Measurements from ENCODE around the gene NAT8.
"Not testable (repeated sequence)": the region's sequence is repeated elsewhere in the genome, so short reads cannot be mapped to it uniquely, and the experiment has no call there.

Gene NAT8

GRCh38 chr2:73642338-73643018 lies at the start of gene NAT8:
NAT8 (minus strand) TSS chr2:73642422; CDS start chr2:73641628, 794 bp downstream.
- DNase-seq: no peak

GRCh38 chr2:73690372-73691088 lies 48.3 kb upstream of the NAT8 start:
- DNase-seq: not testable (repeated sequence)

GRCh38 chr2:73688494-73688893 lies 46.3 kb upstream of the NAT8 start:
- not testable (repeated sequence) for DNase-seq

GRCh38 chr2:73685764-73686438 lies 43.7 kb upstream of the NAT8 start:
- DNase-seq: no peak

GRCh38 chr2:73684905-73685304 lies 42.7 kb upstream of the NAT8 start:
- not testable (repeated sequence) for DNase-seq

GRCh38 chr2:73684325-73684724 lies 42.1 kb upstream of the NAT8 start:
- DNase-seq: not testable (repeated sequence)

GRCh38 chr2:73679951-73680571 lies 37.8 kb upstream of the NAT8 start:
- DNase-seq: not testable (repeated sequence)

GRCh38 chr2:73679237-73679636 lies 37.0 kb upstream of the NAT8 start:
- not testable (repeated sequence) for DNase-seq

- not testable (repeated sequence) for DNase-seq
Observed at GRCh38 chr2:73678008-73678407, 35.8 kb upstream of the NAT8 start.

GRCh38 chr2:73676211-73676610 lies 34.0 kb upstream of the NAT8 start:
- DNase-seq: not testable (repeated sequence)

GRCh38 chr2:73674696-73675157 lies 32.5 kb upstream of the NAT8 start:
- not testable (repeated sequence) for DNase-seq

- not testable (repeated sequence) for DNase-seq
Observed at GRCh38 chr2:73669976-73670375, 27.8 kb upstream of the NAT8 start.

GRCh38 chr2:73667239-73667638 lies 25.0 kb upstream of the NAT8 start:
- DNase-seq: not testable (repeated sequence)

GRCh38 chr2:73654175-73654574 lies 12.0 kb upstream of the NAT8 start:
- no peak for DNase-seq

- DNase-seq: no peak
Observed at GRCh38 chr2:73652348-73652747, 10.1 kb upstream of the NAT8 start.

GRCh38 chr2:73651591-73652230 lies 9.5 kb upstream of the NAT8 start:
- DNase-seq: no peak

GRCh38 chr2:73647690-73648089 lies 5.5 kb upstream of the NAT8 start:
- not testable (repeated sequence) for DNase-seq

- DNase-seq: no peak
Observed at GRCh38 chr2:73641767-73642062, 507 bp downstream of the NAT8 start.

GRCh38 chr2:73640946-73641766 lies 1.1 kb downstream of the NAT8 start:
- DNase-seq: no peak

- no peak for DNase-seq
Observed at GRCh38 chr2:73640511-73640911, 1.7 kb downstream of the NAT8 start.

GRCh38 chr2:73638429-73638828 lies 3.8 kb downstream of the NAT8 start:
- no peak for DNase-seq

- DNase-seq: not testable (repeated sequence)
Observed at GRCh38 chr2:73636977-73637376, 5.2 kb downstream of the NAT8 start.

Measured in activated CD4-positive, alpha-beta T cell treated with anti-CD3 and anti-CD28 coated beads for 1 hour (primary cell).